ENCODE data around the gene DPPA4. TPM values are rescaled to one million over a fixed set of nuclear protein-coding genes. Genes with fewer than 3 reads are reported as not detected.

DPPA4 gene
- total RNA-seq, 1 donor from 2014 or later, result 86.2 TPM

- H3K4me1 Mint-ChIP-seq, result peaks cover 5% of the 10 kb centered on the region
- H3K36me3 Mint-ChIP-seq, result peaks cover 1% of the 10 kb centered on the region
- H3K9me3 Mint-ChIP-seq, result peaks cover 9% of the 10 kb centered on the region
- no peak for DNase-seq (ENCODE audit: low spot score in 2 of 2, unreplicated experiment in 2 of 2)
- TF ChIP-seq CTCF (IDR thresholded peaks at IDR 0.05; ENCODE audit: unreplicated experiment), result no peak
- H3K27me3 Mint-ChIP-seq (ENCODE audit: low read depth), result no peaks in the 10 kb centered on the region
- H3K27ac Mint-ChIP-seq, result no peak overlapping the region
- no peak overlapping the region for H3K4me3 Mint-ChIP-seq
Measured at GRCh38 chr3:109346770-109347295, 9.5 kb upstream of the DPPA4 start.

GRCh38 chr3:109346099-109346498 lies 8.8 kb upstream of the DPPA4 start:
- Mint-ChIP-seq H3K36me3 (peaks cover 1% of the 10 kb centered on the region), H3K4me3 (no peak overlapping the region), H3K9me3 (peaks cover 9% of the 10 kb centered on the region), H3K4me1 (peaks cover 5% of the 10 kb centered on the region), H3K27ac (no peak overlapping the region), H3K27me3 (ENCODE audit: low read depth) (no peaks in the 10 kb centered on the region)
- no peak for TF ChIP-seq CTCF (IDR thresholded peaks at IDR 0.05; ENCODE audit: unreplicated experiment)
- no peak for DNase-seq (ENCODE audit: low spot score in 2 of 2, unreplicated experiment in 2 of 2)

- Mint-ChIP-seq H3K27me3 (ENCODE audit: low read depth) (no peaks in the 10 kb centered on the region), H3K36me3 (no peaks in the 10 kb centered on the region), H3K4me3 (no peak overlapping the region), H3K4me1 (peaks cover 25% of the 10 kb centered on the region), H3K9me3 (peaks cover 4% of the 10 kb centered on the region), H3K27ac (no peak overlapping the region)
- TF ChIP-seq CTCF (IDR thresholded peaks at IDR 0.05; ENCODE audit: unreplicated experiment), result no peak
- no peak for DNase-seq (ENCODE audit: low spot score in 2 of 2, unreplicated experiment in 2 of 2)
Measured at GRCh38 chr3:109339714-109340648, 2.6 kb upstream of the DPPA4 start.

DNA sequence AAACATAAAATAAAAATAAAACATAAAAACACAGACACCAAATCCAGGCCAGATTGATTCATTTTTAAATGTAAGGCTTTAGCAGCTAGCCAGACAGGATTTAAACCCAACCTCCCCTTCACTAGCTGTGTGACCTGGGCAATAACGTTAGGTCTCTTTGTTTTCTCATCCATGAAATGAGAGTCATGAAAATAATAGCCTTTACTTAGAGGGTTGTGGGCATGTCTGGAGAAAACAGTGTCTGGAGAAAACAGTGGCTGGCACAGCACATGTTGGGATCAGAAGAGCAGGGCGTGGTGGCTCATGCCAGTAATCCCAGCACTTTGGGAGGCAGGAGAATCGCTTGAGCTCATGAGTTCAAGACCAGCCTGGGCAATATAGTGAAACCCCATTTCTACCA lies 1.9 kb upstream of the DPPA4 start:
- Mint-ChIP-seq H3K4me3 (no peak overlapping the region), H3K27ac (no peak overlapping the region), H3K9me3 (no peaks in the 10 kb centered on the region), H3K36me3 (no peaks in the 10 kb centered on the region), H3K4me1 (peaks cover 32% of the 10 kb centered on the region), H3K27me3 (ENCODE audit: low read depth) (no peaks in the 10 kb centered on the region)
- TF ChIP-seq CTCF (IDR thresholded peaks at IDR 0.05; ENCODE audit: unreplicated experiment), result no peak
- DNase-seq (ENCODE audit: low spot score in 2 of 2, unreplicated experiment in 2 of 2), result no peak

DNA sequence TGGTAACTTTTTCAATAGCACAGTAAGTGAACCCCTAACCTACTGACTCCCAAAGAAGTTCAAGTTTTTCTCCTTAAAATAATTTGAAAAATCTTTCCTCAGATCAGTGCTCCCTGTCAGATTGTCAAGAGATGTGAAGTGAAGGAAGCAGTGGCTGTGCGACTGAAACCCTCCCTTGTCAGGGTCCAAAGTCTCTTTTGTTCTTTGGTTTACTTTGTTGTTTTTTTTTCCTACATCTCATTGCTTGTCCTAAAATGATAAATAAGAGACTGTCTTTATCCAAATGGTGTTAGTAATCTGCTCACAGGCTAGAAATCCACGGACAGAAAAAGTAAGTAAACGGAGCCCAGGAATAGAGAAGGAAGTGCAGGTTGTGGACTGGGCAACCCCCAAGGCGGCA lies 976 bp upstream of the DPPA4 start:
- Mint-ChIP-seq H3K4me1 (peaks cover 37% of the 10 kb centered on the region), H3K36me3 (no peaks in the 10 kb centered on the region), H3K27me3 (ENCODE audit: low read depth) (no peaks in the 10 kb centered on the region), H3K4me3 (peak overlapping the region; percentile 90), H3K27ac (peak overlapping the region; percentile 27), H3K9me3 (no peaks in the 10 kb centered on the region)
- no peak for TF ChIP-seq CTCF (IDR thresholded peaks at IDR 0.05; ENCODE audit: unreplicated experiment)
- no peak for DNase-seq (ENCODE audit: low spot score in 2 of 2, unreplicated experiment in 2 of 2)

Data from mesothelial cell of epicardium (in vitro differentiated cells).